Stimulated activated CD8-positive, alpha-beta memory T cell treated with anti-CD3 and anti-CD28 coated beads, Interleukin-4, amount 100 ng/mL, for 24 hours (primary cell): ENCODE data around the gene NRCAM.

Experiments used
- DNase-seq: peaks from one replicate; pipeline ENCODE4 v3.0.0-alpha.2; 2020; ENCODE audit warnings: low read depth

Gene NRCAM

GRCh38 chr7:108156897-108157605 is 299.2 kb downstream of the NRCAM start:
- no peak for DNase-seq

GRCh38 chr7:108152198-108152597 is 304.0 kb downstream of the NRCAM start:
- no peak for DNase-seq

DNA sequence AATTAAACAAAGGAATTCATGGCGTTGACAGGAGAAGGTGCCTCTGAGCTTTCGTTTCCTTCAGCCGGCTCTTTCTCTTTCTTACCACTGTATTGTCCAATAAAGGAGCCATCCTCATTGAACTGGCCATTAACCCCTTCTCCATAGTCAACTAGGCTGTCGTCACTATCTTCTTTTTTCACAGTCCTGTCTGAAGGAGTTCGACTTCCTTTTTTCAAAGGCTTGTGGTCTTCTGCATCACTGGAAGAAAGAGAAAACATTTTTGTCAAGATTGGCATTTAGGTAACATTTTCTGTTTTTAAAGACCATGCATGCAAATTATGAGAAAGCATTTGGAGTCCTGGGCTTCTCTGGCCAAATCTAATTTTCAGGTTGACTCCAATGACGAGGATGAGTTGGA is 306.3 kb downstream of the NRCAM start:
- no peak for DNase-seq

GRCh38 chr7:108149119-108149518 is 307.1 kb downstream of the NRCAM start:
- no peak for DNase-seq

- no peak for DNase-seq
Measured at GRCh38 chr7:108147031-108147563, 309.1 kb downstream of the NRCAM start.

- no peak for DNase-seq
Measured at GRCh38 chr7:108146070-108146842, 310.0 kb downstream of the NRCAM start.

- DNase-seq: no peak
Measured at GRCh38 chr7:108145401-108145800, 310.8 kb downstream of the NRCAM start.

GRCh38 chr7:108144931-108145330 is 311.3 kb downstream of the NRCAM start:
- no peak for DNase-seq

GRCh38 chr7:108143658-108144420 is 312.4 kb downstream of the NRCAM start:
- DNase-seq: no peak

DNA sequence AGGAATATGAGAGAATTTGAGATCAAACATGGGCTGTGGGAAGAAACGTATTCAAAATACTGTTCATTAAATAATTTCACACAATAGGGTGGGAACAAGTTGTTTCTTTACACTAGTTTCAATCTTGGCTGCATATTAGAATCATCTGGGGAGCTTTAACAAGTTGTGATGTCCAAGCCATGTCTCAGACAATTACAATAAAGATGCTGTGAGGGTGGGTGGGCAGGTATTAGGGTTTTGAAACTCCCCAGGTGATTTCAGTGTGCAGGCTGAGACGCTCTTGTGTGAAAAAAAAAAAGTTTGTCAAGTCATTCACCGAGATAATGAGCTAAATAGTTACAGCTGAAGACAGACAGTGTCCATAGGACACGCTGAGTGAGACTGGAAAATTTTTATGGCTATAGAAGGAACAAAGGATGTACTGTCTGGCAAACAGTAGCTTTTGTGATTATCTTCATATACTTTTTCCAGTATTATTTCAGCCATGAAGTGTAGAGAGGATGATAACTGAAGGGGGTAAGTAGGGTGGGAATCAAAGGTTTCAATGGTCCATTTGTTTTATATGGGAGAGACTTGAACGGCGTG is 313.5 kb downstream of the NRCAM start:
- no peak for DNase-seq

- DNase-seq: no peak
Measured at GRCh38 chr7:108142180-108142579, 314.1 kb downstream of the NRCAM start.

DNA sequence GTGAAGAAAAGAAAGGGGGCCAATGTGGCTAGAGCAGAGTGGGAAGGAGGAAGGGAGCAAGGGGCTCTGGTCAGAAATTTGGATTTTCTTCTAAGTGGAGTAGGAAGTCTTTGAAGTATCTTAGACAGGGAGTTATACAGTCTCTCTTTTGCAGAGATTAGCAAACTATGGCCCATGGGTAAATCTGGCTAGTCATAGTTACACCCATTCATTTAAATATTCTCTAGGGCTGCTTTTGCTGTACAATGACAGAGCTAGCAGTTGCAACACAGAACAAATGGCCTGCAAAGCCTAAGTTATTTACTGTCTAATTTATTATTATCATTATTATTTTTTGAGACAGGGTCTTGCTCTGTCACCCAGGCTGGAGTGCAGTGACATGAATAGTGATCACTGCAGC is 315.6 kb downstream of the NRCAM start:
- DNase-seq: no peak

DNA sequence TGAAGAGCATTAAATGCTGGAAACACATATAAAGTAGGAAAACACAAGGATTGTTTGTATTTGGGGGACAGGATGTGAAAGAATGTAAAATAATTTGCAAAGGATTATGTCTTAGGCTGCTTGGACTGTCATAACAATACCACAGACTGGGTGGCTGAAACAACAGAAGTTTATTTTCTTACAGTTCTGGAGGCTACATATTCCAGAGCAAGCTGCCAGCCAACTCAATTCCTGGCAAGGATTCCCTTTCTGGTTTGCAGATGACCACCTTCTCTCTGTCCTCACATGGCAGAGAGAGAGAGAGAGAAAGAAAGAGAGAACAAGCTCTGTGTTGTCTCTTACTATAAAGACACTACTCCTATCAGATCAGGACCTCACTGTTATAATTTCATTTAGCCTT is 317.3 kb downstream of the NRCAM start:
- DNase-seq: no peak

GRCh38 chr7:108137993-108138392 is 318.2 kb downstream of the NRCAM start:
- DNase-seq: no peak

- no peak for DNase-seq
Measured at GRCh38 chr7:108137040-108137439, 319.2 kb downstream of the NRCAM start.

DNA sequence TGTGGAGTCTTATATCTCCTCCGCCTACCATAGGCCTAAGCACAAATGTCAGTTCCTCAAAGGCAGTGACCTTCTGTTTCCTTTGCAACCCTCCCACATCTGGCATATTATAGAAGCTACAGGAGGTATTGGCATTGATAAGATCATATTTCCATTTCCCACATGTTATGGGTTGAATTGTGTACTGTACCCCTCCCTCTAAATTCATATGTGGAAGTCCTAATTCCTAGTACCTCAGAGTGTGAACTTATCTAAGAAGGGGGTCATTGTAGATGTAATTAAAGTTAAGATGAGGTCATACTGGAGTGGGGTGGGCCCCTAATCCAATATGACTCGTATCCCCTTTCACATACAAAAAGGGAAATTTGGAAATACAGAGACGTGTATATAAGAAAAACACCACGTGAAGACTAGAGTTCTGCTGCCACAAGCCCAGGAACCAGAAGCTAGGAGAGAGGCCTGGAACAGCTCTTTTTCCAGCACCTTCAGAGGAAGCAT is 320.0 kb downstream of the NRCAM start:
- DNase-seq: no peak

GRCh38 chr7:108135446-108136190 is 320.6 kb downstream of the NRCAM start:
- DNase-seq: no peak

- DNase-seq: no peak
Measured at GRCh38 chr7:108134486-108134885, 321.8 kb downstream of the NRCAM start.

GRCh38 chr7:108132551-108133265 is 323.5 kb downstream of the NRCAM start:
- DNase-seq: no peak

DNA sequence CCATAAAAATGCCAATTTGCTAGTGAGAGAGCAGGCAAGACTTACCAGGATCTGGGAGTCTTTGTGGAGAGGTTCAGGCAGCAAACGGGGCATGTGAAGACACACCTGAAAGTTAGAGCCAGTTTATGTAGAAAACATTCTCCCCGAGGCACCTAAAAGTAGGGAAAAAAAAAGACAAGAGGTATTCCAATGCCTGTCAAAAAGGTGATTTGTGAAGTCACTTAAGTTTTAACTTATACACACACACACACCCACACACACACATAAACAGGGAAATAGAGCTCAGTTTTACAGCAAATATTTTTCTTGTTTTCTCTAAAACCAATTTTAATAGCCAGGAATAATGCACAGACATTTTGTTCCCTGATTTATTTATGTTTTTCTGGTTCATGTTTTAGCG is 326.0 kb downstream of the NRCAM start, which contains the start of gene LAMB4:
LAMB4 (minus strand) TSS at position 101 of the 400 bp plus-strand sequence. CDS start 7,197 bp downstream, outside the sequence.
- no peak for DNase-seq
